GM23338 (cell line): Measurements from ENCODE around the gene MOB3B. TPM values are rescaled to one million over a fixed set of nuclear protein-coding genes. Genes with fewer than 3 reads are reported as not detected.

Source experiments
- ATAC-seq: fragments of 200-7000 bp; cut with Tn5 transposase; 3 replicates; pipeline ENCODE4 v1.9.1; 2020
- DNase-seq: peaks from one replicate; pipeline ENCODE4 v3.0.0-alpha.2; 2015; ENCODE audit warnings: low spot score
- H2AFZ ChIP-seq: fragments of 200-600 bp; sonication (generic); 2 replicates; pipeline ENCODE4 v1.8.0; 2016; ENCODE audit warnings: antibody characterized with exemption, mild to moderate bottlenecking, moderate library complexity
- H3F3A ChIP-seq: fragments of 200-600 bp; sonication (generic); replicated peaks from 2 replicates; pipeline ENCODE4 v1.8.0; 2017; ENCODE audit warnings: antibody characterized with exemption, mixed run types, low read depth
- H3K27ac ChIP-seq: fragments of 200-600 bp; sonication (generic); 2 replicates; pipeline ENCODE4 v1.6.1; 2016; ENCODE audit warnings: low read depth
- H3K27me3 ChIP-seq: fragments of 200-600 bp; sonication (generic); 2 replicates; pipeline ENCODE4 v1.8.0; 2016; ENCODE audit warnings: mild to moderate bottlenecking, mixed run types, moderate library complexity; ENCODE audit not compliant: insufficient read depth
- H3K36me3 ChIP-seq: fragments of 200-600 bp; sonication (generic); 2 replicates; pipeline ENCODE4 v1.8.0; 2016; ENCODE audit warnings: mild to moderate bottlenecking; ENCODE audit not compliant: insufficient read depth
- H3K4me1 ChIP-seq: fragments of 200-600 bp; sonication (generic); 2 replicates; pipeline ENCODE4 v1.8.0; 2016; ENCODE audit warnings: mild to moderate bottlenecking, moderate library complexity; ENCODE audit not compliant: insufficient read depth
- H3K4me2 ChIP-seq: fragments of 200-600 bp; sonication (generic); 2 replicates; pipeline ENCODE4 v1.7.1; 2017; ENCODE audit warnings: mixed run types
- H3K4me3 ChIP-seq: fragments of 200-600 bp; sonication (generic); 2 replicates; pipeline ENCODE4 v1.6.1; 2016; ENCODE audit warnings: mixed run types
- H3K79me2 ChIP-seq: fragments of 200-600 bp; sonication (generic); replicated peaks from 2 replicates; pipeline ENCODE4 v1.8.0; 2017; ENCODE audit warnings: mild to moderate bottlenecking; ENCODE audit not compliant: insufficient read depth
- H3K9me2 ChIP-seq: fragments of 200-600 bp; sonication (generic); 2 replicates; pipeline ENCODE4 v1.8.0; 2017; ENCODE audit not compliant: insufficient read depth
- H4K20me1 ChIP-seq: fragments of 200-600 bp; sonication (generic); replicated peaks from 2 replicates; pipeline ENCODE4 v1.8.0; 2017; ENCODE audit warnings: mild to moderate bottlenecking; ENCODE audit not compliant: insufficient read depth
- H3K27ac Mint-ChIP-seq: 2 replicates; pipeline ENCODE4 v1.8.0; 2020; ENCODE audit warnings: inconsistent platforms, mild to moderate bottlenecking, moderate library complexity, mixed read lengths
- H3K27me3 Mint-ChIP-seq: 3 replicates; pipeline ENCODE4 v1.8.0; 2022; ENCODE audit warnings: low read depth, mild to moderate bottlenecking, moderate library complexity, mixed read lengths, inconsistent platforms; ENCODE audit not compliant: insufficient read depth, poor library complexity
- H3K36me3 Mint-ChIP-seq: 3 replicates; pipeline ENCODE4 v1.8.0; 2021; ENCODE audit warnings: low read depth, mild to moderate bottlenecking, inconsistent platforms, moderate library complexity, mixed read lengths
- H3K4me1 Mint-ChIP-seq: 3 replicates; pipeline ENCODE4 v1.8.0; 2020; ENCODE audit warnings: mild to moderate bottlenecking, inconsistent platforms, mixed read lengths
- H3K4me3 Mint-ChIP-seq: 3 replicates; pipeline ENCODE4 v1.8.0; 2021; ENCODE audit warnings: moderate library complexity, mild to moderate bottlenecking, inconsistent platforms, mixed read lengths
- H3K9me3 Mint-ChIP-seq: 3 replicates; pipeline ENCODE4 v1.8.0; 2020; ENCODE audit warnings: moderate library complexity, mild to moderate bottlenecking, inconsistent platforms, mixed read lengths
- CREB1 ChIP-seq: fragments of 250-450 bp; sonication (Bioruptor Pico); IDR thresholded peaks from 2 replicates; pipeline ENCODE4 v1.5.0; 2020; ENCODE audit warnings: low read depth, mild to moderate bottlenecking, moderate library complexity
- CTCF ChIP-seq, 2 experiments: fragments of 200-600 bp in 1 of 2; sonication (generic) in 1 of 2; conservative IDR thresholded peaks; 2 replicates each; pipeline versions ENCODE4 v1.5.1 to v1.6.1; 2016 to 2017; ENCODE audit warnings: antibody characterized with exemption in 2 of 2, low read depth in 2 of 2, mild to moderate bottlenecking in 2 of 2, moderate library complexity in 1 of 2
- EZH2phosphoT487 ChIP-seq: fragments of 200-600 bp; sonication (generic); IDR thresholded peaks from one replicate; pipeline ENCODE4 v1.8.1; 2018; ENCODE audit warnings: antibody characterized with exemption; ENCODE audit not compliant: unreplicated experiment
- JUNB ChIP-seq: IDR thresholded peaks from one replicate; pipeline ENCODE4 v1.6.1; 2016; ENCODE audit warnings: antibody characterized with exemption; ENCODE audit not compliant: unreplicated experiment
- NANOG ChIP-seq: IDR thresholded peaks from 2 replicates; pipeline ENCODE4 v1.6.1; 2016; ENCODE audit warnings: antibody characterized with exemption, borderline replicate concordance
- STAT1 ChIP-seq: IDR thresholded peaks from one replicate; pipeline ENCODE4 v1.6.1; 2016; ENCODE audit warnings: antibody characterized with exemption; ENCODE audit not compliant: unreplicated experiment
- ZNF331 ChIP-seq: fragments of 250-450 bp; sonication (Bioruptor Pico); IDR thresholded peaks from 2 replicates; pipeline ENCODE4 v1.5.0; 2020; ENCODE audit warnings: low read depth, mild to moderate bottlenecking, moderate library complexity
- ZNF462 ChIP-seq: fragments of 250-450 bp; sonication (Bioruptor Pico); IDR thresholded peaks from 2 replicates; pipeline ENCODE4 v1.5.0; 2020; ENCODE audit warnings: mild to moderate bottlenecking, moderate library complexity
- polyA plus RNA-seq: library from polyadenylated mRNA; unstranded; fragments of >200 nt; fragmentation: Nextera tagmentation; extraction: Ambion mirVana; gene quantifications from 2 replicates; pipeline ENCODE4 v1.2.1, GENCODE V29; 2016
- total RNA-seq: library from RNA; depleted of rRNA; stranded (reverse); fragments of >200 nt; shearing (Covaris generic); gene quantifications from 2 replicates; pipeline ENCODE4 v1.2.3, GENCODE V29; 2014

The MOB3B gene
- total and polyA plus RNA-seq, 2 experiments from 2014 or later, result 7.6 to 12.1 TPM

GRCh38 chr9:27408482-27408881, 121.1 kb downstream of the MOB3B start:
- H4K20me1 ChIP-seq, result no peaks in the 10 kb centered on the region
- no peaks in the 10 kb centered on the region for H3K9me3 Mint-ChIP-seq
- TF ChIP-seq CTCF (conservative IDR thresholded peaks at IDR 0.05; ENCODE audit: low read depth in 2 of 2), result 0 out of 4 replicates have a peak, but pooled peaks of 1 of the 2 experiments have one; percentile 5
- no peak for TF ChIP-seq ZNF462
- TF ChIP-seq JUNB, result no peak
- ATAC-seq (no peak), DNase-seq (no peak)
- no peak overlapping the region for H3K4me3 ChIP-seq
- no peak overlapping the region for H3K4me3 Mint-ChIP-seq
- peaks cover 3% of the 10 kb centered on the region; the same call in 2 of the 3 replicates for H3K36me3 Mint-ChIP-seq
- peaks cover 5% of the 10 kb centered on the region for H3K27me3 Mint-ChIP-seq
- H3K4me1 Mint-ChIP-seq, result peaks cover 31% of the 10 kb centered on the region
- H3K27me3 ChIP-seq, result no peaks in the 10 kb centered on the region
- no peak overlapping the region for H2AFZ ChIP-seq
- no peak overlapping the region for H3K27ac Mint-ChIP-seq
- H3K27ac ChIP-seq, result no peak overlapping the region
- H3K4me1 ChIP-seq, result peaks cover 10% of the 10 kb centered on the region
- H3K79me2 ChIP-seq, result 0 out of 2 replicates have a peak, but pooled peaks cover 4% of the 10 kb centered on the region
- no peaks in the 10 kb centered on the region for H3K36me3 ChIP-seq
- 0 out of 2 replicates have a peak, but pooled peaks cover 6% of the 10 kb centered on the region for H3K9me2 ChIP-seq
- H3K4me2 ChIP-seq, result no peak overlapping the region
- no peaks in the 10 kb centered on the region for H3F3A ChIP-seq

GRCh38 chr9:27408001-27408400, 121.6 kb downstream of the MOB3B start:
- Histone ChIP-seq H3K4me2 (no peak overlapping the region), H3K36me3 (no peaks in the 10 kb centered on the region), H3K4me1 (peaks cover 10% of the 10 kb centered on the region), H3K27ac (no peak overlapping the region), H2AFZ (no peak overlapping the region), H3K79me2 (0 out of 2 replicates have a peak, but pooled peaks cover 4% of the 10 kb centered on the region), H3F3A (no peaks in the 10 kb centered on the region), H4K20me1 (no peaks in the 10 kb centered on the region), H3K27me3 (no peaks in the 10 kb centered on the region), H3K4me3 (no peak overlapping the region), H3K9me2 (0 out of 2 replicates have a peak, but pooled peaks cover 6% of the 10 kb centered on the region)
- Mint-ChIP-seq H3K9me3 (no peaks in the 10 kb centered on the region), H3K27me3 (peaks cover 5% of the 10 kb centered on the region), H3K4me3 (no peak overlapping the region), H3K4me1 (peaks cover 28% of the 10 kb centered on the region), H3K36me3 (peaks cover 3% of the 10 kb centered on the region; the same call in 2 of the 3 replicates), H3K27ac (no peak overlapping the region)
- ATAC-seq, result no peak
- no peak for DNase-seq
- TF ChIP-seq CREB1 (CRISPR knock-in tag), result no peak
- no peak for TF ChIP-seq STAT1
- TF ChIP-seq NANOG, result no peak
- TF ChIP-seq EZH2phosphoT487, result no peak
- TF ChIP-seq ZNF331, result no peak
- TF ChIP-seq CTCF (conservative IDR thresholded peaks at IDR 0.05; ENCODE audit: low read depth in 2 of 2), result no peak
- no peak for TF ChIP-seq JUNB
